MG63 (cell line): ENCODE results near the gene KCNG2. TPM values are rescaled to one million over a fixed set of nuclear protein-coding genes. Genes with fewer than 3 reads are reported as not detected.

Experiments used
- DNase-seq: peaks from one replicate; pipeline ENCODE4 v3.0.0-alpha.2; 2020
- H3K27me3 ChIP-seq: fragments of 250-450 bp; sonication (Bioruptor Pico); 2 replicates; pipeline ENCODE4 v1.5.1; 2020; ENCODE audit warnings: mild to moderate bottlenecking, moderate library complexity
- H3K36me3 ChIP-seq: fragments of 250-450 bp; sonication (Bioruptor Pico); 2 replicates; pipeline ENCODE4 v1.5.1; 2020; ENCODE audit warnings: mild to moderate bottlenecking, moderate library complexity
- H3K4me3 ChIP-seq: fragments of 250-450 bp; sonication (Bioruptor Pico); 2 replicates; pipeline ENCODE4 v1.5.1; 2020; ENCODE audit warnings: mild to moderate bottlenecking, moderate library complexity
- H3K9me3 ChIP-seq: fragments of 250-450 bp; sonication (Bioruptor Pico); 2 replicates; pipeline ENCODE4 v1.5.1; 2020; ENCODE audit warnings: mild to moderate bottlenecking, moderate library complexity
- total RNA-seq: library from RNA; depleted of rRNA; stranded (reverse); fragments of >200 nt; shearing (Covaris generic); gene quantifications from 2 replicates; pipeline ENCODE4 v1.2.3, GENCODE V29; 2014; ENCODE audit warnings: low replicate concordance

KCNG2 gene
- total RNA-seq, 1 experiment from 2014 or later = not detected

DNA sequence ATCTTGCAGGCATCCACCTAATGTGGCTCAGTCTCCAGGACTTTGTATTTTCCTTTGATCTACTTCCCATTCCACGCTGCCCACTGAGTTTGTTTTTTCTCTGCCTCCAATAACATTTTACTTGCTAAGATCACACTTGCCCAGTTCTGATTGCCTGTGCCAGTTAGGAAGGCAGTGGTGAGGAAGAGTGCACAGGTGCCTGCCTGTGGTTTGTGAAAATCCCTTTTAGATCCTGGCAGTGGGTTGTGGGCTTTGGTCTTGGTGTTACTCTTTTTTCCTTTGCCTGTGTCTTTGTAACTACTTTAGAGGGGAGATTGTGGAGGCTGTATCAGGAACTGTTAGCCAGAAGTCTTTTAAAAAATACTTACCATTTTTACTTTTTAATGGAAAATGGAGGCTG is 36.9 kb upstream of the KCNG2 start:
- Histone ChIP-seq H3K9me3 (no peaks in the 10 kb centered on the region; the same call in 1 of the 2 replicates), H3K36me3 (no peaks in the 10 kb centered on the region), H3K4me3 (no peak overlapping the region), H3K27me3 (no peaks in the 10 kb centered on the region)
- DNase-seq = no peak

DNA sequence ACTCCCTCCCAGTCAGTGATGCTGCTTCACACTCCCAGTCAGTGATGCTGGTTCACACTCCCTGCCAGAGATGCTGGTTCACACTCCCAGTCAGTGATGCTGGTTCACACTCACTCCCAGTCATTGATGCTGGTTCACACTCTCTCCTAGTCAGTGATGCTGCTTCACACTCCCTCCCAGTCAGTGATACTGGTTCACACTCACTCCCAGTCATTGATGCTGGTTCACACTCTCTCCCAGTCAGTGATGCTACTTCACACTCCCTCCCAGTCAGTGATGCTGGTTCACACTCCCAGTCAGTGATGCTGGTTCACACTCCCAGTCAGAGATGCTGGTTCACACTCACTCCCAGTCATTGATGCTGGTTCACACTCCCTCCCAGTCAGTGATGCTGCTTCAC is 34.3 kb upstream of the KCNG2 start:
- Histone ChIP-seq H3K4me3 (no peak overlapping the region), H3K9me3 (peaks cover 5% of the 10 kb centered on the region), H3K36me3 (no peaks in the 10 kb centered on the region), H3K27me3 (no peaks in the 10 kb centered on the region)
- DNase-seq = no peak

DNA sequence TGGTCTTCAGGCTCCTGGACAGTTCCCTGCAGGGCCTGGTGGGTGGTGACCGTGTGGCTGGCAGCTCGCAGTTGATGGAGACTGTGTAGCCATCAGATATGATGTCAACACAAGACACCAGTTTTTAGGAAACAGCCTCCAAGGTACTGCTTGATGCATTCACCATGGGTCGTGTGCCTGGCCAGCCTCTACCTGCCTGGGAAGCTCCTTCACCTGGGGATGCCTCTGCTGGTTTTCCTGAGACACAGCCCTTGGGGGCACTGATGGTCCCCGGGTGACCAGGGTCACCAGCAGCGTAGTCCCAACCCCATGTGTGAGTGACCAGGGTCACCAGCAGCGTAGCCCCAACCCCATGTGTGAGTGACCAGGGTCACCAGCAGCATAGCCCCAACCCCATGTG is 33.6 kb upstream of the KCNG2 start:
- DNase-seq = no peak
- Histone ChIP-seq H3K4me3 (no peak overlapping the region), H3K9me3 (peaks cover 5% of the 10 kb centered on the region), H3K36me3 (no peaks in the 10 kb centered on the region), H3K27me3 (no peaks in the 10 kb centered on the region)

DNA sequence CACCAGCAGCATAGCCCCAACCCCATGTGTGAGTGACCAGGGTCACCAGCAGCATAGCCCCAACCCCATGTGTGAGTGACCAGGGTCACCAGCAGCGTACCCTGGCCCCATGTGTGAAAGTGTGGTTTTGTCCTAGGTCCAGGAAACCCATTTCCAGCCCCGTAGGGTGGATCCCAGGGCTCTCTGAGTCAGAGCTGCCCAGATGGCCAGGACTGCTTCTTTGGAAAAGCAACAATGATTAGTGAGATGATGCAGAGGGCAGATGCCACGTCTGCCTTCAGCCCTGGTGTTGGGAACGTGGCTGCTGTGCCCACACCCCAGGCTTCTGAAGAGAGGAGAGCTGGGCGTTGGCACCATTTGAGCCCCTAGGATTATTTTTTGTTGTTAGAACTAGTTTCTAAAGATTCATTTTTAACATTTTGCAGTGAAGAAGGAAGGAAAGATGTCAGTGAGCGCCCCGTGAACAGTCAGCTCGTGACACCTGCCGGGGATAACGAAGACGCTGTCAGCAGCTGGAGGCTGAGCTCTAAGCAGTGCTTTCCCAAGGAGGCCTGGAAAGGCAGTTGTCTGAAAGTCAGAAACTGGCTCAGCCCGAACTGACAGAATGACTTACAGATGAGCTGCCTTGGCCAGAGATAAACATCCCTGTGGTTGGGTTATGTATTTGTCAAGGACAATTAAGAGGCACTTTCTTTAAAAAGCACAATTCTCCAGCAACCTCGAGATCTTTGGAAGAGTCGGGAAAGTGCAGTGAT is 32.1 kb upstream of the KCNG2 start:
- no peak overlapping the region for H3K4me3 ChIP-seq
- peaks cover 5% of the 10 kb centered on the region for H3K9me3 ChIP-seq
- H3K36me3 ChIP-seq = no peaks in the 10 kb centered on the region
- H3K27me3 ChIP-seq = no peaks in the 10 kb centered on the region
- DNase-seq = peak; percentile 19

DNA sequence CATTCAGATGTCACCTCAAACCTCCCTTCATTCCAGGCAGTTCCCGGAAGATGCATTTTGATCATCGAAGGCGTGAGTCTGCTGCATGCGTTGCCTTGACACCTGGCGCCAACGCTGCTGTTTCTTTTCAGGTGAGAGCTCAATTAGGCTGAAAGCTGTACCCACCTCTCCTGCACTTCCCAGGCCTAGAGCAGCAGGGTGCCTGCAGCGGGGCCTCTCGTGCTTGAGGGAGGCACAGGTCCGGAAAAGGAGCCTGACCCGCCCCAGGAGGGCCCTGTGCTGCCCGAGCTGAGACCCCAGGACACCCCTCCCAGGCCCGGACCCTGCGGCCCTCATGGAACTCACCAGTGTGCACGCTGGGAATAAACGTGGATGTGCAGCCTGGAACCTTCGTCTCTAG is 31.4 kb upstream of the KCNG2 start:
- Histone ChIP-seq H3K9me3 (peaks cover 5% of the 10 kb centered on the region), H3K4me3 (no peak overlapping the region), H3K36me3 (no peaks in the 10 kb centered on the region), H3K27me3 (no peaks in the 10 kb centered on the region)
- no peak for DNase-seq

DNA sequence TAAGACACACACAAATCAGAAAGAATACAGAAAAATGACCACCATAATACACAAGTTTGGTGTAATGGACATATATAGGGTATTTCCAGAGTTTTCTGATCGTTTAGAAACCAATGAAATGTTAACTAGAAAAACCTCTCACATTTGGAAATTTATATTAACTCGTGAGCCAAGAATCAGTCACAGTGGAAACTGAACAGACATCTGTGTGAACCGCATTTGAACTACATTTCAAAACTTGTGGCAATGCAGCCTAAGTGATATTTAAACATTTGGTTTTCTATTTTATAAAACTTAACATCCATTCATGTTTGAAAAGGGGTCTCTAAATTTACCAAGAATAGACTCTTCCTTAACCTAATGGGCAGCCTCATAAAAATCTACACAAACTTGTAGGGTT is 29.0 kb upstream of the KCNG2 start:
- no peak overlapping the region for H3K4me3 ChIP-seq
- DNase-seq = no peak
- peaks cover 5% of the 10 kb centered on the region for H3K9me3 ChIP-seq
- no peaks in the 10 kb centered on the region for H3K36me3 ChIP-seq
- H3K27me3 ChIP-seq = no peaks in the 10 kb centered on the region; the same call in 1 of the 2 replicates

DNA sequence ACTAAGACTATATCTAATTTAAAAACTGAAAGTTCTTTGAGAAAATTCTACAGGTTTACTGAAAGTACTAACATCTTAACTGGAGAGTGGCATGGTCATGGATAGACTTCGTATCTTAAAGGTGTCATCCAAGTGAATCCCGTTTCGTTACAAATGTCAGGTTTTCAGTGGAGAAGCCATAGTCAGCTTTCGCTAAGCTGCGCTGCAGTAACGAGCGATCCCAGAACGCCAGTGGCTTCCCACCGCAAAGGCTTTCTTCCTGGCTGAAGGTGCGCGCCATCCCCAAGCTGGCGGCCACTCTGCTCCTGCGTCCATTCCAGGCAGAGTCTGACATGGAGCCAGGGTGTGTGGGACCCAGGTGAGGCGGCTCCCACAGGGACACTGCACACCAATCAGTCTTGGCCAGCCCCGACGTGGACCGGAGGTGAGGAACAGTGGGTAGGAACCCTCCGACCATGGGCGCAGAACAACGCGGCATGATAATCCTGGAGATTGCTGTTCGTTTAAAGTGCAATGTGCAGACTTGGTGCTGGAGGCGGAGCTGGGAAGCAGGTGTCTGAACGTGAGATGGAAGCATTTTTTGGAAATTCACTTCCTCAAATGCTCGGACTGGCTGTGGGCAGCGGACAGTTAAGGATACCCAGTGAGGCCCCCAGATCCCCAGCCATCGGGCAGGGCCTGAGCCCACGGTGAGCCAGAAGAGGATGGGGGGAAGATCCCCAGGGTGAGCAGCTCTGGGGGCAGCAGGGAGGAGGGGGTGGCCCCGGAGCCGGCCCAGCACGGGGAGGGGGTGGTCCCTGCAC is 27.8 kb upstream of the KCNG2 start:
- Histone ChIP-seq H3K27me3 (no peaks in the 10 kb centered on the region; the same call in 1 of the 2 replicates), H3K36me3 (no peaks in the 10 kb centered on the region), H3K4me3 (no peak overlapping the region), H3K9me3 (peaks cover 5% of the 10 kb centered on the region)
- DNase-seq = no peak

DNA sequence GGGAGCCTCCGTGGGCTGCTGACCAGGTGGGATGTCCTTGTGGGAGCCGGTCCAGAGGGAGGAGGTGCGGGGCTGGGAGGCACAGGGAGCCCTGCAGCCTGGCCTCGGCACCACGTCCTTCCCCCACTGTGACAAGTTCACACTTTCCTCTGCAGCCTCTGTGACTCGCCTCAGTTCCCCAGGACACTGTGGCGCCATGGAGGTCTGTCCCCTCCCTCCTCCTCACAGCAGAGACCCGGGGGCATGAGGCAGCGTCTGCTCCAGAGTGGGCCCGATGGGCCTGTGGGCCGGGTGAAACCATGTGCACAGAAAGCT is 27.3 kb upstream of the KCNG2 start:
- Histone ChIP-seq H3K4me3 (no peak overlapping the region), H3K36me3 (no peaks in the 10 kb centered on the region), H3K27me3 (no peaks in the 10 kb centered on the region; the same call in 1 of the 2 replicates), H3K9me3 (peaks cover 5% of the 10 kb centered on the region)
- no peak for DNase-seq

DNA sequence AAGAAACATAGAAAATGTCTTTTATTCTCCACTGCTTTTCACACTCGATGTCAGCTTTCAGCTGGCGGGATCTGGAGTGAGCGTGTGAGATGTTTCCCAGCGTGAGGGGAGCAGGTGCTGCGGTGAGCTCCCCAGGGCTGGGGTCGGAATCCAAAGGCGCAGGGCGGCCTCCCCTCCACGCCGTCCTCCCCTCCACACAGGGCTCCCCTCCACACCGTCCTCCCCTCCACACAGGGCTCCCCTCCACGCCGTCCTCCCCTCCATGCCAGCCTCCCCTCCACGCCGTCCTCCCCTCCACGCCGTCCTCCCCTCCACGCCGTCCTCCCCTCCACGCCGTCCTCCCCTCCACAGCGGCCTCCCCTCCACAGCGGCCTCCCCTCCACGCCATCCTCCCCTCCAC is 26.9 kb upstream of the KCNG2 start:
- Histone ChIP-seq H3K4me3 (no peak overlapping the region), H3K27me3 (no peaks in the 10 kb centered on the region; the same call in 1 of the 2 replicates), H3K36me3 (no peaks in the 10 kb centered on the region), H3K9me3 (peaks cover 5% of the 10 kb centered on the region)
- no peak for DNase-seq

DNA sequence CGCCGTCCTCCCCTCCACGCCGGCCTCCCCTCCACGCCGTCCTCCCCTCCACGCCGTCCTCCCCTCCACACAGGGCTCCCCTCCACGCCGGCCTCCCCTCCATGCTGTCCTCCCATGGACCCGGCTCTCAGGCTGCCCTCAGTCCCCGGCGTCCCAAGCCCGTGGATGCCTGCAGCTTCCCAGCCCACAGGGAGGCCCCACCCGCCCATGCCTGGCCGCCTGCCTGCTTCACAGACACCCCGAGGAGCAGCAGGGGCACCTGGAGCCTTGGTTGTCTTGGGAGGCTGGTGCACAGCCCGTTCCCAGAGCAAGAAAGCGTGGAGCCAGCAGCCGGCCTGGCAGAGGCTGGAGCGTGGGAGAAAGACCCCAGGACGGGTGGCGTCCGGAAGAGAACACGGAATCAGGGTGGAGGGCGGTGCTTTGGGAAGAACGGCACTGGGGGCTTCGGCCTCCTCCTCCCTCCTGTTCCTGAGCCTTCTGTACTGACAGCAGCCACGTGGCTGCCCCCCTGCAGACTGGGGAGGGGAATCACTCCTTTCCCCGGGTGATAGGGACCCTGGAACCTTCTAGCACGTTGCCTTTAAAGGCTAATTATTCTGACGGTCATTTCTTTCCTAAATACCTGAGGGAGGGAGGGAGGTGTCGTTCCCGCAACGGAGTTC is 26.2 kb upstream of the KCNG2 start:
- Histone ChIP-seq H3K4me3 (no peak overlapping the region), H3K36me3 (no peaks in the 10 kb centered on the region), H3K9me3 (peaks cover 5% of the 10 kb centered on the region), H3K27me3 (no peaks in the 10 kb centered on the region; the same call in 1 of the 2 replicates)
- DNase-seq = no peak

DNA sequence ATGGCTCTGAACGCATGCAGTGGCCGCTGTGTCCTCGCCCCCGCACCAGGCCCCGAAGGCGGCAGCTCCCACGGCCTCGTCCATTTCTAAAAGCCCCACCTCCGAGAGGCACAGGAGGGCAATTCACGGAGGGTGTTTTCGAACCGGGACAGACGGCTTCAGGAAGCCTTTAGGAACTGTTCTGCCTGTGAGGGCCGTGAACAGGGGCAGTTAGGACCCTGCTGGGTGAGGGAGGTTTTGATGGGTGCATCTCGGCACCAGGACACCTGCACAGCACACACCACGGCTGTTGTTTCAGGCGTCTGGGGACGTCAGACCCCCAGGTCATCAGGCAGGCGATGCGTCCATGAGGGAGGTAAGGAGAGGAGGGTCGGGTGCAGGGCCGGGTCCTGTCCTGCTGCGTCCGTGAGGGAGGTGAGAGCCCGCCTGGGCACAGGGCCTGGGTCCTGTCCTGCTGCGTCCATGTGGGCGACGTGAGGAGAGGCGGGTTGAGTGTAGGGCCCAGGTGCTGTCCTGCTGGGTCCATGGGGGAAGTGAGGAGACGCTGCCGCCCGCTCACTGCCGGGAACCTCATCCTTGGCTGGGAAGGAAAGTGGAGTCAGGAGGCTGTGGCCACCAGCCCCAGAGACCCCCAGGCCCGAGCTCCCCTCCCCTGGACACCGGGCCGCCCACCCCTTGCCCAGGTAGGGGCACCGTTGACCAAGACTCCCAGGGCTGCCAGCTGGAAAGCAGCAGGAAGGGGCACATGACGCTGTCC is 25.5 kb upstream of the KCNG2 start:
- Histone ChIP-seq H3K9me3 (peaks cover 5% of the 10 kb centered on the region), H3K36me3 (no peaks in the 10 kb centered on the region), H3K4me3 (no peak overlapping the region), H3K27me3 (no peaks in the 10 kb centered on the region; the same call in 1 of the 2 replicates)
- DNase-seq = no peak

DNA sequence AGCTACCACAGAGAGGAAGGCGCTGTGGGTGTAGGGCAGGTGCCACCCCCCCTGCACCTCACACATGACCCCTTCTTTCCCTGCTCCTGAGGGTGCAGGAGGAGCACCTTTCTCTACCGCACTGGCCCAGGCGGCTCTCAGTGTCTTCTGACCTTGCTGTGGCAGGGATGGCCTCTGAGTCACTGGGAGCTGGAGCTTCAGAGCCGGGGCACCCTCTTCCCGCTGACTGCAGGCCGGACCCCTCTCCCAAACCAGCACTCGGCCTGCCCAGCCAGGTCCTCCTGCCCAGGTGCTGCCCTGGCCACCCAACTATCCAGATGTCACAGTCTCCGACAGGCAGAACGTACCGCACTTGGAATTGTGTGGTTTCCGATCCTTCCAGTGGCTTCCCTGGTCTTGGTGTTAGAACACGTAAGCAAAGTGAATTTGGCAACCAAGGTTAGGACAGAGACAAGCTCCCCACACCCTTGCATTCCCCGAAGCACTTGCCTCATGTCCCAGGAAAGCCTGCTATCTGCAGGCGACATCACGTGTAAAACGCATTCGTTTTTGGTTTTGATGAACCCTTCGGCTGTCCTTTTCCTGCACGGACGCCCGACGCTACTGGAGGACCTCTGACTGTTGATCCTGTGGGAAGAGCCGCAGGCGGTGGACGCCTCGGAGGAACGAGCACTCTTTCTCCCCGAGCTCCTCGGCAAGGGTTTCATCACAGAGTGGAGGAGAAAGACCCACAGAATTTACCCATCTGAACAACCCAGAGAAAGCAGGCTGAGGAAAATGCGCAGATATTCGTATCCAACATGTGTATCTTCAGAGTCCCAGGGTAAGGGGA is 24.7 kb upstream of the KCNG2 start:
- Histone ChIP-seq H3K36me3 (no peaks in the 10 kb centered on the region), H3K27me3 (no peaks in the 10 kb centered on the region; the same call in 1 of the 2 replicates), H3K9me3 (peaks cover under 1% of the 10 kb centered on the region), H3K4me3 (no peak overlapping the region)
- no peak for DNase-seq

DNA sequence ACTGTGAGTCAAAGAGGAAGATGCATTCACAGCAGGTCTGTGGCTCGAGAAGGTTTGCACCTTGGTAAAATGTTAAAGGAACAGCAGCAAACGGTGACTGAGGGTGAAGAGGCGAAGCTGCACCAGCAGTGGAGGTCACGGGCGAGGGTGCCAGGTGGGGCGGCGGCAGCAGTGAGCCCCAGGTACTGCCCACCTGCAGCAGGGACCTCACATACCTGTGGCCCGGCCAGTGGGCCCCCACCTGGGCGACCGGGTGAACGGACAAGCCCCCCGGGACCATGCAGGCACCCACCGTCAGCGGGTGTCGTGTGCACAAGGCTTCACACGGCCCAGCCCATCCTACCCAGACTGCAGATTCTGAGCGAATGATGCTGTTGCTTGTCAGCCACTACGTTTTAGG is 23.6 kb upstream of the KCNG2 start:
- H3K9me3 ChIP-seq = no peaks in the 10 kb centered on the region
- no peaks in the 10 kb centered on the region for H3K36me3 ChIP-seq
- no peaks in the 10 kb centered on the region; the same call in 1 of the 2 replicates for H3K27me3 ChIP-seq
- no peak for DNase-seq
- no peak overlapping the region for H3K4me3 ChIP-seq

DNA sequence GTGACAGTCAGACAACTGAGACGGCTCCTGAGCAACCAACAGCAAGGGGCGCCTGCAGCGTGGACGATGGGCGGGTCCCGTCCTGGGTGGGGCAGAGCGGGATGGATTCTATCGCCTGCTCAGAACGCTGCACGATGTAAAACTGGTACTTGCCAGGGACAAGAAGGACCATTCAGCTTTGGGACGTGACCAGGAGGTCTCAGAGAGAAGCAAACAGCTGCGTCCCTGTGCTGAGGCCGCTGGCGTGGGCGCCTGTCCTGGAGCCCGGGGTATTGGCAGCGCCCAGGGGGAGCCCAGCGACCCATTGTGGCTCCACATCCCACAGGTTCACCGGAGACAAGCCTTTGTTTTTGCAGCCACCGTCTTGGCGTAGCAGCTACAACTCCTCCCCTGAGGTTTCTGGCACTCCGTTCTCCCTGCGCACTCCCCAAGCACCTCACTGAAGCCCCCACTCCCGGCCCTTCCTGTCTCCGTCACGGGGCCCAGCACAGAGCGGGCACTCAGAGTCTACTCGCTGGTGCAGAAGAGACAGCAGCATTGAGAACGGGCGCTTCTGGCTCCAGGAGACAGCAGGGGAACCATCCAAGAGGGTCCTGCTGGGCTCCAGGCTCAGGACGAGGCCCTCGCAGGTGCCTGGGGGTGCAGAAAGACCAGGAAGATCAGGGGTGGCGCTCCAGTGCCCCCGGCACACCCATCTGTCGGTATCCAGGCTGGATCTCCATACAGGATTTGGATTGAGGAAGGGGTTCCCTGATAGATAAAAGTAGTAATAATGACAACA is 22.1 kb upstream of the KCNG2 start:
- Histone ChIP-seq H3K36me3 (no peaks in the 10 kb centered on the region), H3K9me3 (no peaks in the 10 kb centered on the region), H3K4me3 (no peak overlapping the region), H3K27me3 (no peaks in the 10 kb centered on the region; the same call in 1 of the 2 replicates)
- no peak for DNase-seq

DNA sequence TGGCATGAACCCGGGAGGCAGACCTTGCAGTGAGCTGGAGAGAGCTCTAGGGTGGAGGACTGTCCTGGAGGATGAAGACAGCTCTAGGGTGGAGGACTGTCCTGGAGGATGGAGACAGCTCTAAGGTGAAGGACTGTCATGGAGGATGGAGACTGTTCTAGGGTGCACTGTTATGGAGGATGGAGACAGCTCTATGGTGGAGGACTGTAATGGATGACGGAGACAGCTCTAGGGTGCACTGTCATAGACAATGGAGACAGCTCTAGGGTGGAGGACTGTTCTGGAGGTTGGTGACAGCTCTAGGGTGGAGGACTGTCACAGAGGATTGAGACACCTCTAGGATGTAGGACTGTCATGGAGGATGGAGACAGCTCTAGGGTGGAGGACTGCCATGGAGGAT is 21.1 kb upstream of the KCNG2 start:
- Histone ChIP-seq H3K27me3 (no peaks in the 10 kb centered on the region; the same call in 1 of the 2 replicates), H3K9me3 (no peaks in the 10 kb centered on the region), H3K36me3 (no peaks in the 10 kb centered on the region), H3K4me3 (no peak overlapping the region)
- DNase-seq = no peak
